ENCODE measurements around the gene IPO4. TPM values are rescaled to one million over a fixed set of nuclear protein-coding genes. Genes with fewer than 3 reads are reported as not detected.

Gene IPO4
- total RNA-seq, 1 experiment from 2014 or later = 157 TPM

DNA sequence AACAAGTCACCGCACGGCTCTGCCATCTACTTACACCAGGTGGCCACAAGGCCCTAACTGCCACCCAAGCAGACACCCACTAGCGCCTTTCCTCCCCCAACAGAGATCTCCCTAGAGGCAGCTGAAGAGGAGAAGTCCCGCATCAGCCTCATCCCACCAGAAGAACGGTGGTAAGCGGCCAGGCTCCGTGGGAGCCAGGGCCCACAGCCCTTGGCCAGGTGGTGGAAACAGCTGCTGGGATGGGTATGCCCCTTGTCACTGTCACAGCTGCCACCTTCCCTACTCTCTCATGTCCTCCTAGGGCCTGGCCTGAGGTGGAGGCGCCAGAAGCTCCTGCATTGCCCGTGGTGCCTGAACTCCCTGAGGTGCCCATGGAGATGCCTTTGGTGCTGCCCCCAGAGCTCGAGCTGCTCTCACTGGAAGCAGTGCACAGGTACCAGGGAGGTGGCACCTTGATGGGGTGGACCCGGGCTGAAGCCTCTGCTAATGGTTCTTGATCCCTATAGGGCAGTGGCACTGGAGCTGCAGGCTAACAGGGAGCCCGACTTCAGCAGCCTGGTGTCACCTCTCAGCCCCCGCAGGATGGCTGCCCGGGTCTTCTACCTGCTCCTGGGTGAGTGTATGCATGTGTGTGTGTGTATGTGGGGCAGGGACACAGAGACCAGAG, 9.2 kb downstream of the IPO4 start:
- H3K27ac ChIP-seq (ENCODE audit: low read depth, low read length, poor library complexity, severe bottlenecking) = no peak overlapping the region
- no peaks in the 10 kb centered on the region for H3K27me3 ChIP-seq (replicated peaks; ENCODE audit: insufficient read depth, low read depth, low read length, poor library complexity)
- intact Hi-C loops (cut with micrococcal nuclease; ENCODE audit: unreplicated experiment) = no loop called here
- no peaks in the 10 kb centered on the region for H3K9me3 ChIP-seq (ENCODE audit: low read depth, low read length, poor library complexity, severe bottlenecking)
- no peak for TF ChIP-seq EZH2 (IDR thresholded peaks at IDR 0.05; ENCODE audit: borderline replicate concordance, low read depth, low read length, poor library complexity, severe bottlenecking)
- TF ChIP-seq, protein P1, sequence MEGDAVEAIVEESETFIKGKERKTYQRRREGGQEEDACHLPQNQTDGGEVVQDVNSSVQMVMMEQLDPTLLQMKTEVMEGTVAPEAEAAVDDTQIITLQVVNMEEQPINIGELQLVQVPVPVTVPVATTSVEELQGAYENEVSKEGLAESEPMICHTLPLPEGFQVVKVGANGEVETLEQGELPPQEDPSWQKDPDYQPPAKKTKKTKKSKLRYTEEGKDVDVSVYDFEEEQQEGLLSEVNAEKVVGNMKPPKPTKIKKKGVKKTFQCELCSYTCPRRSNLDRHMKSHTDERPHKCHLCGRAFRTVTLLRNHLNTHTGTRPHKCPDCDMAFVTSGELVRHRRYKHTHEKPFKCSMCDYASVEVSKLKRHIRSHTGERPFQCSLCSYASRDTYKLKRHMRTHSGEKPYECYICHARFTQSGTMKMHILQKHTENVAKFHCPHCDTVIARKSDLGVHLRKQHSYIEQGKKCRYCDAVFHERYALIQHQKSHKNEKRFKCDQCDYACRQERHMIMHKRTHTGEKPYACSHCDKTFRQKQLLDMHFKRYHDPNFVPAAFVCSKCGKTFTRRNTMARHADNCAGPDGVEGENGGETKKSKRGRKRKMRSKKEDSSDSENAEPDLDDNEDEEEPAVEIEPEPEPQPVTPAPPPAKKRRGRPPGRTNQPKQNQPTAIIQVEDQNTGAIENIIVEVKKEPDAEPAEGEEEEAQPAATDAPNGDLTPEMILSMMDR (conservative IDR thresholded peaks at IDR 0.05; ENCODE audit: low read depth, low read length) = no peak
- no TSS peak for BruUV-seq (replicated peaks)
- POLR2A ChIA-PET (ENCODE audit: low non-redundant PET) = interaction anchor here (0.5 to 0.6 kb wide), 2 partner anchors 44 to 426 kb away, joined by 3 to 4 read pairs; no protein-coding TSS in a partner anchor
- H3K36me3 ChIP-seq (ENCODE audit: insufficient read depth, low read length, poor library complexity, severe bottlenecking) = peaks cover 46% of the 10 kb centered on the region
- no peak overlapping the region for H3K4me3 ChIP-seq (ENCODE audit: low read depth, low read length, poor library complexity, severe bottlenecking)
- no peaks in the 10 kb centered on the region for H3K4me1 ChIP-seq (ENCODE audit: insufficient read depth, low read length, poor library complexity, severe bottlenecking)
- CTCF ChIA-PET = interaction anchor here (0.7 kb wide), 1 partner anchor 18 kb away, joined by 3 read pairs; the partner anchor contains the start of gene IRF9
- no peak for DNase-seq (ENCODE audit: low spot score)

DNA sequence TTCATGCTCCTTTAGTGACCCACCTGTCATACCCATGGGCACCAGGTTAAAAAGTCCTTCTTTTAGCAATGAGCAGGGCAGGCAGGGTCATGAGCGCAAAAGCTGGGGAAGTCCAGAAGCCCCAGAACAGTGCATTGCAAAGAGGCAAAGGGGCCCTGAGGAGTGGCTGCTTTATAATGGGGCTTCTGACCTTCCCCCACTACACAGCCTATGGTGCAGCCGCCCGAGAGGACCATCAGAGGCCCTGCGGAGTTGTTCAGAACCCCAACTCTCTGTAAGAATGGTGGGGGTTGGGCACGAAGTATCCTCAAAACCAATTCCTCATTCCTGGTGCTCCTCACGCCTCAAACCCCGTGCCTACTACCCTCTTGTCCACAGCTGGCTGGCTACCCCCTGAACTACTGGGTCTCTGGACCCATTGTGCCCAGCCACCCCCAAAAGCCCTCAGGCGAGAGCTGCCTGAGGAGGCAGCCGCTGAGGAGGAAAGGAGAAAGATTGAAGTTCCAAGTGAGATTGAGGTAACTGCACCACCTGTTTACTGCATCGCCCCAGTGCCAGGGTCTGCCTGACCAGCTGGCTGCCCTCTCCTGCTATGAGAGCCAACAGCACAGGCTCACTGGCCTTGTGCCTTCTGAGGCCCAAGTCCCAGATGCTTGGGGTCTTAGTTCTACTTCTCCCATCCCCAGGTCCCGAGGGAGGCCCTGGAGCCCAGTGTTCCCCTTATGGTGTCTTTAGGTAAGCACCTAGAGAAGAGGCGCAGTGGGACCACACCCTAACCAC, 10.0 kb downstream of the IPO4 start:
- TF ChIP-seq EZH2 (IDR thresholded peaks at IDR 0.05; ENCODE audit: borderline replicate concordance, low read depth, low read length, poor library complexity, severe bottlenecking) = no peak
- TF ChIP-seq, protein P1 (conservative IDR thresholded peaks at IDR 0.05; ENCODE audit: low read depth, low read length) = no peak
- no TSS peak for BruUV-seq (replicated peaks)
- ChIA-PET POLR2A (ENCODE audit: low non-redundant PET) (no interaction called here), CTCF (no interaction called here)
- Histone ChIP-seq H3K4me3 (ENCODE audit: low read depth, low read length, poor library complexity, severe bottlenecking) (no peak overlapping the region), H3K9me3 (ENCODE audit: low read depth, low read length, poor library complexity, severe bottlenecking) (no peaks in the 10 kb centered on the region), H3K27ac (ENCODE audit: low read depth, low read length, poor library complexity, severe bottlenecking) (no peak overlapping the region), H3K27me3 (replicated peaks; ENCODE audit: insufficient read depth, low read depth, low read length, poor library complexity) (no peaks in the 10 kb centered on the region), H3K36me3 (ENCODE audit: insufficient read depth, low read length, poor library complexity, severe bottlenecking) (peaks cover 40% of the 10 kb centered on the region), H3K4me1 (ENCODE audit: insufficient read depth, low read length, poor library complexity, severe bottlenecking) (no peaks in the 10 kb centered on the region)
- intact Hi-C loops (cut with micrococcal nuclease; ENCODE audit: unreplicated experiment) = no loop called here
- DNase-seq (ENCODE audit: low spot score) = no peak

DNA sequence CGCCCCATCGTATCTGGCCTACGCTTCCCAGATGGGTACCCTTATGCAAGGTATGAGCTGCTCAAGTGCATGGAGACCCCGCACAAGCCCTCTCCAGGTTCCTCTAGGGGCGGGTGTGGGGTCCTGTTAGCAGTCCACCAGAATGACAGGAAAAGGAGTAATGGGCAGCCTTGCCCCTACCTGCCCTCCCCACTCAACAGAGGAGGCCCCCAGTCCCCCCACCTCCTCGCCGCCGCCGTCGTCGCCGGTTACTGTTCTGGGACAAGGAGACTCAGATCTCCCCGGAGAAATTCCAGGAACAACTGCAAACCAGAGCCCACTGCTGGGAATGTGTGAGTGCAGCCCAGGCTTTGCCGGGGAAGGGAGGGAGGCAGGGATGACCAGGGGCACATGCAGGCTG, 10.7 kb downstream of the IPO4 start:
- intact Hi-C loops (cut with micrococcal nuclease; ENCODE audit: unreplicated experiment) = no loop called here
- Histone ChIP-seq H3K27ac (ENCODE audit: low read depth, low read length, poor library complexity, severe bottlenecking) (no peak overlapping the region), H3K9me3 (ENCODE audit: low read depth, low read length, poor library complexity, severe bottlenecking) (no peaks in the 10 kb centered on the region), H3K4me1 (ENCODE audit: insufficient read depth, low read length, poor library complexity, severe bottlenecking) (no peaks in the 10 kb centered on the region), H3K36me3 (ENCODE audit: insufficient read depth, low read length, poor library complexity, severe bottlenecking) (peaks cover 33% of the 10 kb centered on the region), H3K27me3 (replicated peaks; ENCODE audit: insufficient read depth, low read depth, low read length, poor library complexity) (no peaks in the 10 kb centered on the region), H3K4me3 (ENCODE audit: low read depth, low read length, poor library complexity, severe bottlenecking) (no peak overlapping the region)
- BruUV-seq (replicated peaks) = no TSS peak
- ChIA-PET POLR2A (ENCODE audit: low non-redundant PET) (no interaction called here), CTCF (no interaction called here)
- TF ChIP-seq EZH2 (IDR thresholded peaks at IDR 0.05; ENCODE audit: borderline replicate concordance, low read depth, low read length, poor library complexity, severe bottlenecking) = no peak
- TF ChIP-seq, protein P1 (conservative IDR thresholded peaks at IDR 0.05; ENCODE audit: low read depth, low read length) = no peak
- DNase-seq (ENCODE audit: low spot score) = no peak
